ENCODE measurements around the gene TRIM3.
A peak's percentile ranks its signal among the peaks of the same experiment; 100 is the strongest.

The TRIM3 gene

GRCh38 chr11:6437423-6437822 lies 36.3 kb downstream of the TRIM3 start:
- DNase-seq, result no peak

DNA sequence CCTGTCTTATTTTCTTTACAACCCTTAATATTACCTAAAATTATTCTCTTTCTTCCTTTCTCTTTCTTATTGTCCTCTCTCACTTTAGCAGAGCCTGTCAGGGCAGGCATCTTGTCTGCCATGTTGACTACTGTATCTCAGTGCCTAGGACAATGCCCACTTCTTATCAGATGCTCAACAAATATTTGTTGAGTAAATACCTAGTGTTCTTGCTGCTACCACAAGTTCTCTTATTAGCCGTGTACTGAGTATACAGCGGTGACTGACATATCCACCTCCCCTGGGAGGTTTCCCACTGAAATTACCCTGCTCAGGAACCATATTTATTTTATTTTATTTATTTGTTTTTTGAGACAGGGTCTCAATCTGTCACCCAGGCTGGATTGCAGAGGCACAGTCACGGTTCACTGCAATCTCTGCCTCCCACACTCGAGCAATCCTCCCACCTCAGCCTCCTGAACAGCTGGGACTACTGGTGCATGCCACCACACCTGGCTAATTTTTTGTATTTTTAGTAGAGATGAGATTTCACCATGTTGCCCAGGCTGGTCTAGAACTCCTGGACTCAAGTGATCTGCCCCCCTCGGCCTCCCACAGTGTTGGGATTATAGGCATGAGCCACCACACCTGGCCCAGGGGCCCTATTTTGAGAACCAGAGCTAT lies 39.6 kb downstream of the TRIM3 start:
- DNase-seq, result no peak

- no peak for DNase-seq
These were observed 41.9 kb downstream of the TRIM3 start for GRCh38 chr11:6431861-6432260.

DNA sequence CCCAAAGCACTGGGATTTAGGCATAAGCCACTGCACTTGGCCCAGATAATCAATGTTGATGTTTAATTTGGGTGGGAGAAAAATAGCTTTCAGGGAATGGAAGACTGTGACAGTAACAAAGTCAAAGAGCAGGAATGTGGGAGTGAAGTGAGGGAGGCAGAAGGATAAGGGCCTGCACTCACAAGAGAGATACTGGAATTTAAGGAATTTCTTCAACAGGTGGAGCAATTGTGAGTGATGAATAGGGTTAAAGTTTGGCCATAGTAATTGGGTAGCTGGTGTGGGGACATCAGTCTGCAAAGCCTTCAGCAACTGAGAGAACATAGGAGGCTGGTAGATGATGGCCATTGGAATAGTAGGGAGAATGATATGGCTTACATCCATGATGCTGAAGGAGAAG lies 46.2 kb downstream of the TRIM3 start:
- DNase-seq, result no peak

DNA sequence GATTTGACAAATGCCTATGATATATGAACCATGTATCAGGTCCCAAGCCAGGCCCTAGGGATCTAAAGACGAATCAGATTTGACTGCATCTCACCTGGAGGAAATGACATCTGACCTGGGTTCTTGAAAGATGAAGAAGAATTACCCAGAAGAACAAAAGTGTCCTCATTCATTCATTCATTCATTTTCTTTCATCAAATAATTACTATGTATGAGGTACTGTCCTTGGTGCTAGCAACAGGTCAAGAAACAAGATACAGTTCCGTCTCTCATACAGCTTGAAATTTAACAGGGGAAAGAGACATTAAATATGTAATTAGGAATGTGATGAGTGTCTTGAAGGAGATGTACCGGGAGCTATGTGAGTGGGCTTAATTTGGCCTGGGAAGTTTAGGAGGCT lies 53.1 kb downstream of the TRIM3 start:
- no peak for DNase-seq

- DNase-seq, result peak in 1 of 2 experiments; percentile 17
These were observed 54.6 kb downstream of the TRIM3 start, which contains the start of gene APBB1 for GRCh38 chr11:6419009-6419631. Gene APBB1, minus strand, starts transcription at chr11:6419094. Its CDS starts 7,747 bp downstream, at chr11:6411347.

GRCh38 chr11:6418557-6419008 lies 55.2 kb downstream of the TRIM3 start:
- no peak for DNase-seq

- no peak for DNase-seq
These were observed 55.7 kb downstream of the TRIM3 start for GRCh38 chr11:6417907-6418556.

- DNase-seq, result no peak
These were observed 57.9 kb downstream of the TRIM3 start for GRCh38 chr11:6415797-6416196.

GRCh38 chr11:6414874-6415328 lies 58.8 kb downstream of the TRIM3 start:
- no peak for DNase-seq

DNA sequence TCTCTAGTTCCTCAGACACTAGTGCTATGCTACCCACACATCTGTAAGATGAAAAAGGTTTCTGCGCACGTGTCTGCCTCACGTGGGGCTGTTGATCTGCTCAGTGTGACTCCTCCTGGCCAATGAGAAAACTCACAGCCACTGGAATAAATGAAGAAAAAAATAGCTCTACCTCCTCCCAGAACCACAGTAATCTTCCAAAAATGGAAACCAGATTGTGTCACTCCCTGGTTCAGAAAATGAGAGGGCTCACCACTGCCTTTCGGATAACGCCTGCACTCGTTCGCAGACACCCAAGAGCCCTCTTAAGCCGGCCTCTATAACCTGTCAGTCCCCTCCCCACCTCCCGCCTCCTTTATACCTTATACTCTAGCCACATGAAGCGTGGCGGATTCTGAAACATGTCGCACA lies 59.9 kb downstream of the TRIM3 start:
- DNase-seq, result no peak

GRCh38 chr11:6411594-6412031 lies 62.1 kb downstream of the TRIM3 start:
- DNase-seq, result no peak

GRCh38 chr11:6410695-6411430 lies 62.9 kb downstream of the TRIM3 start:
- no peak for DNase-seq

- DNase-seq, result no peak
These were observed 67.4 kb downstream of the TRIM3 start for GRCh38 chr11:6406370-6406769.

GRCh38 chr11:6405846-6406245 lies 67.9 kb downstream of the TRIM3 start:
- DNase-seq, result no peak

DNA sequence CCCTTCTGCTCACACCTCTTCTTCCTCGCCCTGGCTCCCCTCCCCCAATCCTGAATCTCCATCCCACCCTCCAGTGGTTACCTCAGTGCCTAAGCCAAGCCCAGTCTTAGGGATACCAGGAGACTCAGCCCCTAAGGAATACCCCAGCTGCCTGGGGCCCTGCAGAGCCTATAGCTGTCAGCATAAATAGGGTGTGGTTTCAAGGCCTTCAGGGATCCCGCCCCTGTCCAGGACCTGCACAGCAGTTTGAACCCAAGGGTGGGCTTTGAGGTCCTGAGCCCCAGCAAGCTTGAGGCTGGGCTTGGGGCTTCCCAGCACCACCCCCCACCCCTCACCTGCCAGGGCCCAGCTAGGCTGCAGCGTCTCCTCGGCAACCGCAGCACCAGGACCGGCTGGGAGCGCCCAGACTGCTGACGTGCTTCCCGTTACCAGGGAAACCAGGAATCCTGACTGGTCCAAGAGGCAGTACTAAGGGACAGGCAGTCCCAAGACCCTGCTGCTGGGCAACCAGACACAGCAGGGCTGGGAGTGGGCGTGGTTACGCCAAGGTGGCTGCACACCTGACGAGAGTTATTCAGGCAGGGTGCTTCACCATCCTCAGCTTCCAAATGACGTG lies 68.6 kb downstream of the TRIM3 start:
- DNase-seq, result no peak

- no peak for DNase-seq
These were observed 69.2 kb downstream of the TRIM3 start for GRCh38 chr11:6404342-6405051.

GRCh38 chr11:6403539-6403938 lies 70.2 kb downstream of the TRIM3 start:
- DNase-seq, result no peak

DNA sequence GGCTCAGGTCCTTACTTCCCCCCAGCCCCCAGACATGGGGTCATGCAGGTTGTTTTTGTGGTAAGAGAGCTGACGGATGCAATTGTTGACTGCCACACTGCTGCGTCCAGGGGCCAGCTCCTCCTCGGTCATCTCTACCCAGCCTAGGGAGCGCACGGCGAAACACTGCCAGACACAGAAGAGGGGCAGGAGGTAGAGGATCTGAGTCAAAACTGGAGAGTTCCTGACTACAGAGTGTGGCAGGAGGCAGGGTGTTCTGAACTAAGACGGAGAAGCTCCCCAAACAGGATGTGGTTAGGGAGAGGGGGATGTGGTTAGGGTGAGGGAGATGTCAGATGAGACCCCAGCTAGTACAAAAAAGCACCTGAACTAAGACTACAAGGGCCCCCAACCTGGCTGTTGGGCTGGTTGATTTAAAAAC lies 71.2 kb downstream of the TRIM3 start:
- DNase-seq, result no peak

DNA sequence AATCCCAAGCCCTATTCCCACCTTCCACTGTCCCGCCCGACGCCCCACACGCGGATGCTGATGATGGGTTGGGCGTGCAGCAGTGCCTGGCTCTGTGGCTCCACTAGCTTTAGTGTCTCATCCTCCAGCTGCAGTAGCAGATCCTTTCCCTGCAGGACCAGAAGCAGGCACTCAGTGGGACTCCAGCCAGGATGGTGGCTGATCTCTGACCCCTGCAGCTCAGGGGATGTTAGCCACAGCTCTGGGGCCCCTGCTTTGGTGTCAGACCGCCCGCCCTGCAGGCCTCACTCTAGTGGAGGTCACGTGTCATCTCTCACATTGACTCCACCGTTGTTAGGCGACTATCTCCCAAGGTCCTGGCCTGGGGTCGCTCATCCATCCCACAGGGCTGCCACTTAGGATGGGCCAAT lies 71.7 kb downstream of the TRIM3 start:
- DNase-seq, result no peak

DNA sequence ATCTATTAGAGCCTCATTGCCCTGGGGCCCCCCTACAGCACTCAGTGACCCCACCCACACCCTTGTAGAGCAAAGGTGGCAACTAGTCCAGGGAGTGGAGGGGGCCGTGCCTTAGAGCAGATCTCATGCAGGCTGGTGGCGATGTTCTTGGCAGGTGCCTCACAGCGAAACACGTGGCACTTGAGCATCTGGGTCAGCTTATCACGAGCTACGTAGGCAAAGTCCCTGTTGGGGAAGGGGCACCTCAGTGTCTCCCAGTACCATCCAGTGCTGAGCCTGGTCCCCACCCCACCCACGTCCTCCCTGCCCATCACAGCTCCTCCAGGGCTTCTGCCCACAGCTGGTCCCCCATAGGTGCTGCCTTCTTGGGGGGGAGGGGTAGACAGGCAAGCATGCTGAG lies 72.3 kb downstream of the TRIM3 start:
- no peak for DNase-seq

Measured in SHP77 (cell line).